GM12801 (cell line): Measurements from ENCODE around the gene DSCAM.

Experiments used
- TF ChIP-seq, protein P1 (sequence below): IDR thresholded peaks from one replicate; pipeline ENCODE4 v1.5.1; 2011; ENCODE audit warnings: control low read depth; ENCODE audit not compliant: insufficient read length; ENCODE audit errors: extremely low read depth

The DSCAM gene

DNA sequence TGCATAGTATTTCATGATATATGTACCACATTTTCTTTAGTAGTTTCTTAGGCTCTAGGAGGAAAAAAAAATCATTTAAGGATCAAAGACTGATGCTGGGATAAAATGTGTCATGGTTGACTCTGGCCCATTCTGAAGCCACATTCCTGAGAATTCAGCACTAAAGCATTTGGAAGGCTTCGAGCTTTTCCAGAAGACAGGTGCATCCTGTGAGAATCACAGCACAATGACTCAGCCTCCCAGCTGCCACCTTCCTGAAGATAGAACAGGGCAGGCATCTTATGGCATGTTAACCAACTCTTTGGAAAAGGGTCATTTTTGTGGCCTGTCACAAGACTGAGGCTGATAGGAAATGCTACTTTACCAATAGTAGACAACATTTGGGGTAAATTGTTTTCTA, 619.9 kb downstream of the DSCAM start:
- TF ChIP-seq, protein P1, sequence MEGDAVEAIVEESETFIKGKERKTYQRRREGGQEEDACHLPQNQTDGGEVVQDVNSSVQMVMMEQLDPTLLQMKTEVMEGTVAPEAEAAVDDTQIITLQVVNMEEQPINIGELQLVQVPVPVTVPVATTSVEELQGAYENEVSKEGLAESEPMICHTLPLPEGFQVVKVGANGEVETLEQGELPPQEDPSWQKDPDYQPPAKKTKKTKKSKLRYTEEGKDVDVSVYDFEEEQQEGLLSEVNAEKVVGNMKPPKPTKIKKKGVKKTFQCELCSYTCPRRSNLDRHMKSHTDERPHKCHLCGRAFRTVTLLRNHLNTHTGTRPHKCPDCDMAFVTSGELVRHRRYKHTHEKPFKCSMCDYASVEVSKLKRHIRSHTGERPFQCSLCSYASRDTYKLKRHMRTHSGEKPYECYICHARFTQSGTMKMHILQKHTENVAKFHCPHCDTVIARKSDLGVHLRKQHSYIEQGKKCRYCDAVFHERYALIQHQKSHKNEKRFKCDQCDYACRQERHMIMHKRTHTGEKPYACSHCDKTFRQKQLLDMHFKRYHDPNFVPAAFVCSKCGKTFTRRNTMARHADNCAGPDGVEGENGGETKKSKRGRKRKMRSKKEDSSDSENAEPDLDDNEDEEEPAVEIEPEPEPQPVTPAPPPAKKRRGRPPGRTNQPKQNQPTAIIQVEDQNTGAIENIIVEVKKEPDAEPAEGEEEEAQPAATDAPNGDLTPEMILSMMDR = no peak

DNA sequence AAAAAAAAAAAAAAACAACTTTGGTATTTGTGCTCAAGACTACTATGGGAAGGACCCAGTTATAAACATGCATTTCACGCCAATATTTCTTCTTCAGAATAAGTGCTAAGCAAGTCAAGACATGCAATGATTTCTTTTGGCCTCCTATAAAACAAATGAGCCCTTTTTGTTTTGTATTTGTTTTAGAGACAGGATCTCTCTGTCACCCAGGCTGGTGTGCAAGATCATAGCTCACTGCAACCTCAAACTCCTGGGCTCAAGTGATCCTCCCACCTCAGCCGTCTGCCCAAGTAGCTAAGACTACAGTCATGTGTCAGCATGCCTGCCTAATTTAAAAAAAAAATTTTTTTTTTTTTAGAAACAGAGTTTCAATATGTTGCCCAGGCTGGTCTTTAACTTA, 631.0 kb downstream of the DSCAM start:
- TF ChIP-seq, protein P1 = no peak

DNA sequence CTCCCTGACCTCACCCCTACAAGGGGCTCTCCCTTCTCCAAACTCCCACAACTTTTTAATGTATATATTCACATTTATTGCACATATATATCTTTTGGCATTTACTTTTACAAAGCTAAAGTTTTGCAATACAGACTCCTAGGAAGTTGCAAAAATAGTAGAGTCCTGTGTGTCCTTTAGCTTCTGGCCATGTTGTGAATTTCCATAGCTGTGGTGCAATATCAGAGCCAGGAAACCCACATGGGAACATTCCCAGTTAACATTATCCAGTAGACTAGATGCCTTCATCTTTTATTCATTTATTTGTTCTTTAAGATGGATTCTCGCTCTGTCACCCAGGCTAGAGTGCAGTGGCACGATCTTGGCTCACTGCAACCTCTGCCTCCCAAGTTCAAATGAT, 636.7 kb downstream of the DSCAM start:
- TF ChIP-seq, protein P1 = no peak

DNA sequence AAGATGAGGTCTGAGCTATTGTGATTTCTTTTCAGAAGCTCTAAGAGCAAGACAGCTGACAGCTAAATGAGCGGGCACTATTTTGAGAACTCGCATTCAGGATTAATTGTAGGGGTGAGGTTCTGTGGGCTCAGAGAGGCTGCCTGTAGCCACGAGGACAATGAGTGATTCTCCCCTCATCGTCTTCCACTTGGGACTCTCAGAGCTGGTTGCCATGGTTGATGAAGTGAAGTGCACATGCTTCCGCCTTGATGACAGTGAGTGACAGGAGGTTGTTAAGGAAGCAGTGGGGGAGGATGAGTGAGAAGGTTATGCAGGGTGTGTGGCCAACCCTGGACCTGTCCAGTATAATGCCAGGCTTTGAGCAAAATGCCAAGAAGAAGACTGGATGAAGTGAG, 638.0 kb downstream of the DSCAM start:
- TF ChIP-seq, protein P1 = no peak

DNA sequence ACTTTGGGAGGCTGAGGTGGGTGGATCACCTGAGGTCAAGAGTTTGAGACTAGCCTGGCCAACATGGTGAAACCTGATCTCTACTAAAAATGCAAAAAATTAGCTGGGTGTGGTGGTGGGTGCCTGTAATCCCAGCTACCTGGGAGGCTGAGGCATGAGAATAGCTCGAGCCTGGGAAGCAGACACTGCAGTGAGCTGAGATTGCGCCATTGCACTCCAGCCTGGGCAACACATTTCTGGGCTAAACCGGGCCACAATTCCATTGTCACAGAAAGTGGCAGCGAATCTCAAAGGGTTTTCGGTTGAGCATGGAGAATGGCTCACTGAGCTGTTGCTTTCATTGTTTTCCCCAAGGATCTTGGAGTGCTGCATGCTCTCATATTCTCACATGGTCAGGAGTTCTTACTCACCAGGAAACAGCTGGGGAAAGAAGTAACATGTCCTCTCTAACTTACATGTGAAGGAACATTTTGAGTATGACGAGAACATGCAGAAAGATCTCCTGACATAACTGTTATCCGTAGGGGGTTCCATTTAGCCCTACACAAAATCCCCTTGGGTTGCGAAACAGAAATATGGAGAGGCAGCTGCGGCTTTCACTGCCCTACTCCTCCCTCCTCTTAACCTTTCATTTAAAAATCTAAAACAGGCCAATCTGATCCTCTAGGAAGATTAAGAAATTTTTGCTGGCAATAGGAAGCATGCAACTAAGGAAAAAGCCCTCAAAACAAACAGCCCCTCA, 638.6 kb downstream of the DSCAM start:
- TF ChIP-seq, protein P1 = no peak

DNA sequence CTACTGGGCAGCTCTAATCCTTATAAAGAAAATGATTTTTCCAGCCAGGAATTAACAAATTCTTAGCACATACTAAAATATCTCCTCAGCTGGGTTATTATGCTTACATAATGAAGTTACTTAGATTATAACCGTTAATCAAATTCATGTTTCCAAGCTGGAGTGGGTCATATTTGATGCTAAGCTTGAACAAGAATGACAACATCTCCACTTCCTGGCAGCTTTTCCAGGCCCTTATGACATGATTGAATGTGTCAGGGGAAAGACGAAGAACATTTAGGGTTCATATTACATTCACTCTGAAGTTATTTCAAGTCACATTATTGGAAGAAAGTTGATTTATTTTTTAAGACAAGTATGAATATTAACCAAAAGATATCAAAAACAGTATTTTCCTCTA, 646.0 kb downstream of the DSCAM start:
- TF ChIP-seq, protein P1 = no peak

DNA sequence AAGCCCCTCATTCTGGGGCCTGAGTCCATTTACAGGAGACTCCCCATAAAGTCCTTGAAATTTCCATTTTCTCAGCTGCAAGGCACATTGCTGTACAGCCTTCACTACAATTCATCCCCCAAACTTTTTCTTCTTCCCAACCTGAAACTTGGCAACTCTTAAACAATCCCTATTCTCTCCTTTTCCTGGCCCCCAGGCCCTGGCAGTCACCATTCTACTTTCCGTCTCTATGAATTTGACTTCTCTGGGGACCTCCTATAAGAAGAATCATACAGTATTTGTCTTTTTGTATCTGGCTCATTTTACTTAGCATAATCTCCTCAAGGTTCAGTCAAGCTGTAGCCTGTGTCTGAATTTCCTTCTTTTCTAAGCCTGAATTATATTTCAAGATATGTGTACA, 646.8 kb downstream of the DSCAM start:
- TF ChIP-seq, protein P1 = no peak
